Measurements from ENCODE around the gene NAV2. TPM values are rescaled to one million over a fixed set of nuclear protein-coding genes. Genes with fewer than 3 reads are reported as not detected.

The NAV2 gene
- total and polyA plus RNA-seq, 2 donors from 2014 or later: 5.9 to 37.7 TPM

DNA sequence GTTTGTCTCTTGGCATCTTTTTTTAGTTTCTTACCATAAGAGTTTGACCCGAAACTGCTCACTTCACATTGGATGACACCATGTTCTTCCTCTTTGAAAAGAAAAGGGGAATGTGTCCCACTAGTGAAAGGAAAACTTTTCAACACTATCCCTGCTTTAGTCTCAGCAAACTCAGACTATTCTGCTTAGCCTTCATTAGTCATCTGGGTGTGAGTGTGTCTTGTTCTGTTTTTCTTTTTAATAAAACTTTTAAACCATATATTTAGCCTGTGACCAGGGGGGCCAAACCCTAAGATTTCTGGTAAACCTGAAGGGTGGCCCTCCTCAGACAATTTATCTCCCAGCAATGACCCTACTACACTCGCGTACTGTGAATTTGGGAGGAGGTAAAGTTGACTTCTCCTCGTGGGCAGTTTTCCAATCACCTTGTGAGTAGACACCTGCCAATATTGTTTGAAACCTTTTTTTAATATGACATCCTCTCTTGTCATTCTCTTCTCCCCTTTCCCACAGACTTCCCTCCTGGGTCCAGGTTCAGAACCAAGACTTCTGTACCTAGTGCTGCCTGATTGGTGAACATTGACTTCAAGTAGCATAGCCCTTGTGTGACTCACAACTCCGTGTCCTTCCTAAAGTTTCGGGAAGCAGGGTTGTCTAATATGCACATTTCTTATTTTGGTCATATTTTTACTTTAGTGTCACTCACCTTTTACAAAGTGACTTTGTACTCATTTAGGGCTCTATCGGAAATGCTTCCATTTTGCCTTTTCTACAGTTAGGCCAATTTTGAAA lies 407.7 kb downstream of the NAV2 start:
- no peak for TF ChIP-seq CTCF (IDR thresholded peaks at IDR 0.05; ENCODE audit: borderline replicate concordance, extremely low read depth, insufficient read depth)
- no peaks in the 10 kb centered on the region for H3K9me3 ChIP-seq (ENCODE audit: control insufficient read depth in 2 of 3, insufficient read depth in 1 of 3, low read length in 3 of 3)
- H3K4me1 ChIP-seq (ENCODE audit: control insufficient read depth in 2 of 3, insufficient read depth in 2 of 3, low read depth in 1 of 3, low read length in 3 of 3): no peaks in the 10 kb centered on the region
- H3K9ac ChIP-seq (ENCODE audit: low read length in 3 of 3): no peak overlapping the region
- peaks cover 0 to 23% (median 5%) of the 10 kb centered on the region in 3 donors for H3K36me3 ChIP-seq (ENCODE audit: control insufficient read depth in 2 of 3, insufficient read depth in 3 of 3, low read length in 3 of 3)
- intact Hi-C loops (cut with DNase I): no loop called here
- no peak for FAIRE-seq
- H3K27ac ChIP-seq (ENCODE audit: low read depth in 2 of 2, low read length in 2 of 2): no peak overlapping the region
- no peak for DNase-seq
- H3K27me3 ChIP-seq (ENCODE audit: control insufficient read depth, insufficient read depth, low read length): no peaks in the 10 kb centered on the region
- H3K4me3 ChIP-seq (ENCODE audit: low read length in 3 of 3): no peak overlapping the region

DNA sequence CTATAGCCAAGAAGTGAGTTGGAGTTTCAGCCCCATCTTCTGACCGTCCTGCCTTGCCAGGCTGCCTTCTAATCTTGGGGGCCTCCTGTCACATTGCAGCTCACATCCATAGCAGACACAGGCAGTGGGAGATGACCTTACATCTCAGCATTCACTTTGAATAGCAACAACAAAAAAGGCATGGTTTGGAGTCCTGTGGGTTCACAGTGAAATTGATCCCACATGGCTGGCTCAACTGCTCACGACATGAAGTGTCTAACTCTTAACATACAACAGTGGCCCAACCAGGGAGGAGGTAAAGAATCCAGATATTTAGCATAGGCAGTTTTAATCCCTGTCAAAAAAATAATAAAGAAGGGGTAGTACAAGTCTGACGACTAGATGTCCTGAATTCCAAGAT lies 409.5 kb downstream of the NAV2 start:
- Histone ChIP-seq H3K9me3 (ENCODE audit: control insufficient read depth in 2 of 3, insufficient read depth in 1 of 3, low read length in 3 of 3) (no peaks in the 10 kb centered on the region), H3K27me3 (ENCODE audit: control insufficient read depth, insufficient read depth, low read length) (no peaks in the 10 kb centered on the region), H3K27ac (ENCODE audit: low read depth in 2 of 2, low read length in 2 of 2) (no peak overlapping the region), H3K36me3 (ENCODE audit: control insufficient read depth in 2 of 3, insufficient read depth in 3 of 3, low read length in 3 of 3) (peaks cover 0 to 17% (median 5%) of the 10 kb centered on the region in 3 donors), H3K4me3 (ENCODE audit: low read length in 3 of 3) (no peak overlapping the region), H3K4me1 (ENCODE audit: control insufficient read depth in 2 of 3, insufficient read depth in 2 of 3, low read depth in 1 of 3, low read length in 3 of 3) (no peaks in the 10 kb centered on the region), H3K9ac (ENCODE audit: low read length in 3 of 3) (no peak overlapping the region)
- DNase-seq (no peak), FAIRE-seq (no peak)
- TF ChIP-seq CTCF (IDR thresholded peaks at IDR 0.05; ENCODE audit: borderline replicate concordance, extremely low read depth, insufficient read depth): no peak
- intact Hi-C loops (cut with DNase I): no loop called here

- H3K4me1 ChIP-seq (ENCODE audit: control insufficient read depth in 2 of 3, insufficient read depth in 2 of 3, low read depth in 1 of 3, low read length in 3 of 3): no peaks in the 10 kb centered on the region
- DNase-seq (no peak), FAIRE-seq (no peak)
- H3K9me3 ChIP-seq (ENCODE audit: control insufficient read depth in 2 of 3, insufficient read depth in 1 of 3, low read length in 3 of 3): no peaks in the 10 kb centered on the region
- H3K27ac ChIP-seq (ENCODE audit: low read depth in 2 of 2, low read length in 2 of 2): no peak overlapping the region
- no peak overlapping the region for H3K4me3 ChIP-seq (ENCODE audit: low read length in 3 of 3)
- H3K36me3 ChIP-seq (ENCODE audit: control insufficient read depth in 2 of 3, insufficient read depth in 3 of 3, low read length in 3 of 3): no peaks in the 10 kb centered on the region
- H3K9ac ChIP-seq (ENCODE audit: low read length in 3 of 3): no peak overlapping the region
- TF ChIP-seq CTCF (IDR thresholded peaks at IDR 0.05; ENCODE audit: borderline replicate concordance, extremely low read depth, insufficient read depth): no peak
- intact Hi-C loops (cut with DNase I): no loop called here
- peaks cover 2% of the 10 kb centered on the region for H3K27me3 ChIP-seq (ENCODE audit: control insufficient read depth, insufficient read depth, low read length)
Measured at GRCh38 chr11:20125927-20126326, 413.3 kb downstream of the NAV2 start.

Measured in kidney (tissue), 14 donors.